GM18508 (cell line): Measurements from ENCODE around the gene ZNF581.

Source experiments
- ATAC-seq: cut with Tn5 transposase; IDR thresholded peaks from one replicate; pipeline ENCODE4 v1.9.1; 2021; ENCODE audit warnings: moderate number of reproducible peaks; ENCODE audit not compliant: insufficient read depth, unreplicated experiment

The ZNF581 gene

DNA sequence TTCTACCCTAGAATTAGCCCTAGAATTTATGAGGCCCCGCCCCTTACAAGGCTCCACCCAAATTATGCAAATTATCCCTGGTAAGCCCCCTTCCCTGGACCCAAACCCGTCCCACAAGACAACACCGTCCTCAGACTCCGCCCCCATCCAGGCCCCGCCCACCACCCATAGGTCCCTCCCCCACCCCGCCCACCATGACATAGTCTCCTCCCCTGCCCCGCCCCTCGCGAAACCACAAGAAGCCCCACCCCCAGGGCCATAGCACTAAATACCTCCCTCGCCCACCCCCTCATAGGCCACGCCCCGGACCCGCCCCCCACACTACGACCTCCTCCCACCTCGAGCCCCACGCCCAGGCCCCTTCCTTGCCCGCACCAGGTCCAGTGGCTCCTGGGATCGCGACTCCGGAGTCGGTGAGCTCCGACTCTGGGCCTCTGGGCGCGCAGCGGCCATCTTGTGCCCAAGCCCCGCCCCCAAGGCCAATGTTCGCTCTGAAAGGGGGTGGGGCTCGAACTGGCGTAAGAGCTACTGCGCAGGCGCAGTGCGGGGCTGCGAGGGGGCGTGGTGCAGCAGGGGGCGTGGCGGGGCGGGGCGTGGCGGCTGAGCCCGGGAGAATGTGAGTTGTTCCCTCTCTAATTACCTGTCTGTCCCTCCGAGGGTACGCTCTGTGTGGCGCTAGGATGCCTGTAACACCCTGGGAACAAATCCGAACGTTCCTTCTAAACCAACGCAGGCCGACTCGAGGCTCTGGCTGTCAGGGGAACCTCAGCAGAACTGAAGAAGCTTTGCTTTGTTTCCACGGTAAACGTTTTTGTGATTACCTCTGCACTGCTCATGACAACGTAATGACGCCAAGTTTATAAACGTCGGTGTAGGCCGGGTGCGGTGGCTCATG is 19.1 kb upstream of the ZNF581 start, which contains the start of gene ZNF784:
Gene ZNF784 (minus strand): TSS at position 458 of the 895 bp plus-strand sequence. CDS start 5 bp downstream, at position 453.
- ATAC-seq: no peak

DNA sequence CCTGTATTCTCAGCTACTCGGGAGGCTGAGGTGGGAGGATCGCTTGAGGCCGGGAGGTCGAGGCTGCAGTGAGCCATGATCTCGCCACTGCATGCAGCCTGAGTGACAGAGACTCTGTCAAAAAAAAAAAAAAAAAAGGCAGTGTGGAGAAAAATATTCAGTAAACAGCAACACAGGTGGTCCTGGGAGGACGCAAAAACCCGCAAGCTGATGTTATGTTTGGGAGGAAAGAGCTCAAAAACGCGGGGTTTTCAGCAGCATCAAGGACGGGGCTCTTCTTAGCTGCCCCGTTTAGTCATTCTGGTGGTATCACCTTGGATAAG is 18.5 kb upstream of the ZNF581 start:
- ATAC-seq: no peak

DNA sequence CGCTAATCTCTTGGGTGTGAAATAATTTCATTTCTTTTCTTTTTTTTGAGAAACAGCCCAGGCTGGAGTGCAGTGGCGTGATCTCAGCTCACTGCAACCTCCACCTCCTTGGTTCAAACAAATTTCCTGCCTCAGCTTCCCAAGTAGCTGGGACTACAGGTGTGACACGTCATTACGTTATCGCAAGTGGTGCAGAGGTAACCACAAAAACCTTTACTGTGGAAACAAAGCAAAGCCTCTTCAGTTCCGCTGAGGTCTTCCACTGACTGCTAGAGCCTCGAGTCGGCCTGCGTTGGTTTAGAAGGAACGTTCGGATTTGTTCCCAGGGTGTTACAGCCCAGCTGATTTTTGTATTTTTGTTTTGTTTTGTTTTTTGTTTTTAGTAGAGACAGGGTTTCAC is 17.1 kb upstream of the ZNF581 start:
- ATAC-seq: no peak

DNA sequence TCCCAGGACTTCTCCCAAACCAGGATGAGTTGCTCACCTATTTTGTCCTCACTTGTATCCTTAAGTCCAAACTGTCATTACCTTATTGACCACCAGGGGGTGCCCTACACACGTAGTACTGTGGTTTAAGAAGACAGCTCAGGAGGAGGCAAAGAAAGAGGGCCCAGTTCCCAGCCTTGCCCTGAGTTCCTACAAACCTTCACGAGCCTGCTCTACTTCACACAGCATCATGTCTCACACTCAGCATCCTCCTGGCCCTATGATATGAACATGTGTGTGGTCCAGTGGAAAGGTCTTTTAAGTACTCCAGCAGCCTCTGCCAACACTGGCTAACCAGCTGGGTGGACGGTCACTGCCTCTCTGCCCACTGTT is 11.0 kb upstream of the ZNF581 start:
- ATAC-seq: no peak

DNA sequence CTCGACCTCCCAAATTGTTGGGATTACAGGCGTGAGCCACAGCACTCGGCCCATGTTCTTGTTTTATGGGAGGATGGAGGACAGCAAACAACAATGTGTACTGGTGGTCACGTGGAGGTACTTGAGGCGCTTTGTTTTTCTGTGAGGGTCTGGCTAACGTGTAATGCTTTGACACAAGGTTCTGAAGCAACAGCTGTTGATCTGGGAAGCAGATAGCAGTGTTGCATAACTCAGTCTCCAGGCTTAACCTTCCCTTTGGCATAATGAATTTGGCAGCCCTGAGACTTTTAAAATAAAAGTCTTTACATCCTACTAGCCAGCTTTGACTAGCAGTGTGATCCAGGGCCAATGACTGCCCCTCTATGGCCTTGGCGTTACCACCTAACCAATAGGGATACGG is 9.6 kb upstream of the ZNF581 start:
- ATAC-seq: no peak

DNA sequence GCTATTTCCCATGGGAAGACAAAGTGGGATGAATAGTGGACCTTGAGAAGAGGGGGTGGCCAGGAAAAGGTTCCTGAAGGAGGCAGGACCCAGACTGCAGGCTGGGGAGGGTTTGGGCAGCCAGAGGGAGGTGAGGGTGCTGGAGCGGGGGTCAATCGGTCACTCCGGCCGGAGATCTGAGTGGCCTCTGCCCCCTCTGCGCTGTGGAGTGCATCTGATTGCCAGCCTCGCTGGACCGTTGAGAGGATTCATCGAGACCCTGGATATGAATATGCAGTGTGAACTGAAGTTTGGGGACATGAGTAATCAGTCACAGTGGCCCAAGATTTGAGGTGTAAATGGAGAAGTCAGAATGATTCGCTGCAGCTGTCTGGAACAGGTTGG is 8.1 kb upstream of the ZNF581 start:
- no peak for ATAC-seq

DNA sequence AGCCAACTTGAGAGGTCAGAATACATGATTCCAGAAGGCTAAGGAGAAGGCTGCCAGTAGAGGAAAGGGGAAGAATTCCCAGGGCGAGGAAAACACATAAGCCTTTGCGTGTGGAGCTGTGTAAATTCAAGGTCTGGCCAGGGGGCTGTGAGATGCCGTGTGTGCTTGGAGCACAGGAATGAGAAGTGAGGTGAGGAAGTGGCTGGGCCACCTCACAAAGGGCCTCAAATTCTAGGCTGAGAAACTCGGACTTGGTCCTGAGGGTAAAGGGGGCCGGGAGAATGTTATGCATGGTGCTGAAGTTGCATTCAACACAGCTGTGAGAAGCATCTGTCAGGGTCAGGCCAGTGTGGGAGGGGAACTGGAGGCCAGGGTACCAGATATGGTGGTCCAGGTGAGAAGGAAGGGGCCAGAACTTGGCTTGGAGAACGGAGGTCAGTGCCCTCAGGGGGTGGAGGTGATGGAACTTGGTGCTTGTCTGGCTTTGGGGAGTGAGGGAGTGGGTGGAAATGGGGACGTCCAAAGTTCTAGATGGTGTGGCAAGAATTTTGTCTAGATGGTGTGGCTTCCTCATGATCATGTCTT is 7.5 kb upstream of the ZNF581 start:
- no peak for ATAC-seq

DNA sequence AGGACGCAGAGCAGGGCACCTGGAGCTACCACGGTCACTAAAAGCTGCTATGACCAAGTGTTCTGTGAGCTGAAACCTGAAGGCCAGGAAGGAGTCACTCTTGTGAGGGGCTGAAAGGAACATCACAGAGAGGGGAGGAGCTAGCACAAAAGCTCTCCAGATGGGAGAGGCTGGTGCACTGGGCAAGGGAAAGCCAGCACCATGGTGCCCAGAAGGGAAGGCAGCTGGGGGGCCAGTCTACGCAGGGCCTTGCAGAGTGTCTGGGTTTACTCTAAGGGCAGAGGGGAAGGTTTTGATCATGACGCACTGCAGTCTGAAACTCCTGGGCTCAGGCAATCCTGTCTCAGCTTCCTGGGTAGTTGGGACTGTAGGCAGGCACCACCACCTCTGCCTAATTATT is 6.7 kb upstream of the ZNF581 start:
- no peak for ATAC-seq

DNA sequence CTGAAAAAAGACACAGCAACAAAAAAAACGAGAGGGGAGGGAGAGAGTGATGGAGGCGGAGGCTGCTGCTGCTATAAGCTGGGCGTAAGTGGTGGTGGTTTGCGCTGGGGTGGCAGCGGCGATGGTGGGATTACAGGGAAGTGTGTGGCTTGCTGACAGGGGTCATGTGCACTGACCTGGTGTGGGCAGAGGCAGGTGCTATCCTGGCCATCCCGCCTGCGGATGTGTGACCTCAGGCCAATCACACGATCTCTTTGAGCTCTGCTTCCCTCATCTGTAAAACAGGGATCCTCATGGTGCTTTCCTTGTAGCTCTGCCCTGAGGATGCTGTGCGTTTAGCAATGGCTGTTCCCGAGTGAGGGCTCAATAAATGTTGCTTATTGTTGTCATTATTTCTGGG is 5.9 kb upstream of the ZNF581 start:
- no peak for ATAC-seq

DNA sequence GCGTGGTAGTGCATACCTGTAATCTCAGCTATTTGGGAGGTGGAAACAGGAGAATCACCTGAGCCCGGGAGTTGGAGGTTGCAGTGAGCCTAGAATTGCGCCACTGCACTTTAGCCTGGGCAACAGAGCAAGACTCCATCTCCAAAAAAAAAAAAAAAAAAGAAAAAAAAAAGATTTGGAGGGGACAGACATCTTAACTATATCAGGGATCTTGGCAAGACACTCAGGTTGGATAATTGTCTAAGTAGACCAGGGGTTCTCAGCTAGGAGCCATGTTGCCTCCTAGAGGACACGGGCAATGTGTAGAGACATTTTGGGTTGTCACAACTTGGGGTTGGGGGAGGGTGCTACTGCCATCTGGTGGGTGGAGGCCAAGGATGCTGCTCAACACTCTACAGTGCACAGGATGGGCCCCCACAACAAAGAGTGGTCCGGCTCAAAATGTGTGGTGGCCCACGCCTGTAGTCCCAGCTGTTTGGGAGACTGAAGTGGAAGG is 4.5 kb upstream of the ZNF581 start:
- ATAC-seq: no peak

DNA sequence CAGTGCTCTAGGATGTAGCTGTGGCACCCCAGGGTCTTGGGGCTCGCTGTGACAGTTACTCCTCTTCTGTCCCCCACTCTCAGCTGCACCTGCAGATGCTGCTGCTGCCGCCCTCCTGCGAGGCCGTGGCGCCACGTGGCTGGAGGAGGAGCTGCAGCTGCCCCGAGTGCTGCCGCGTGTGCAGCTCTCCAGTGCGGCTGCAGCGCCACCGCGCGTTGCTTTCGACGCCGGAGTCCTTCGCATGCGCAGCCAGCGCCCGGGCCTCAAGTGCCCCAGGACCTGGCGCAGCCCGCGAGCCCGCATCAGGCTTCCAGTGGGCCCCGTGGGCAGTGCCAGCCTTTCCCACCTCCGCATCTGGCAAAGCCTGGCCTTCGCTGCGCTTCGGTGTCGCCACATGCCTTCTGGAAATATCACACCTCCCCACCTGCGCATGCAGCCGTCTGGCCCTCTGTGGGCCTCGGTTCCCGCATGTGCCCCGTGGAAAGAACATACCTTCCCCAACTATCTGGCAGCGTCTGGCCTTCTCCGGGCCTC is 3.3 kb upstream of the ZNF581 start:
- ATAC-seq: no peak

DNA sequence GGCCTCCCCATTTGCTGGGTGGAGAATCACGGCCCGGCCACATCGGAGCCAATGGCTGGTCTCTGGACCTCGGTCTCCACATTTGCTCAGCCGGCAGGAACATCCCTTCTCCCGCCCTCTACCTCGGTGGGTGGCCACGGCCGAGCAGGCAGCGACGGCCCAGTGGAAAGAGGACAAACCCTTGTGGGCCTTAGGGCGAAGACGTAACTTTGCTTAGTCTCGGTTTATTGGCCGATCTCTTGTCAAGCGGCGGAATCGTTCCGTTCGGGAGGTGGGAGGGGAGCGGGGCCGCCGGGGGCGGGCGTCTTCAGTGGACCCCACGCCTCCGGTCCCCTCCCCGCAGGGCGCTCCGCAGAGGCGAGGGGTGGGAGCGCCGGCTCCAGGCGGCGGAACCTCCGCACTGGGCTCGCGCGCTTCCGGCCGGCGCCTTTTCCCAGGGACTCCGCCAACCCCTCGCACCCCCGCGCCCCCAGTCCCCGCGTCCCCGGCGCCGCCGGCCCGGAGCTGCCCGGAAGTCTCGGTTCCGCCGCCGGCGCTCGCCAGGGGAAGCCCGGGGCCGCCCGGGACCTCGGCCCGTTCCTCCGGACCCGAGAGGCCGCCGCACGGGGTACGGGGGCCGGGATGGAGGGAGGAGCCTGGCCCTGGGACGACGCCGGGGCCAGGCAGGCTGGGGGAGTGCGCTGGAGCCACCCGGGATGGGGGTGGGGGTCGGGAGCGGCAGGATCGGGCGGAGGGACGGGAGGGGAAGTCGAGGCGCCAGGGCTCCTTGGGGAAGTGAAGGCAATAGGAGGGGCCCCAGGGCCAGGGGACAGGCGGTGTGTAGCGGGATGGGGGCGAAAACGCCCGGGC is 2.6 kb upstream of the ZNF581 start, which contains the start of gene ZNF580:
Gene ZNF580 (plus strand): TSS at position 426 of the 849 bp plus-strand sequence. CDS start 1,507 bp downstream, outside the sequence.
- no peak for ATAC-seq

DNA sequence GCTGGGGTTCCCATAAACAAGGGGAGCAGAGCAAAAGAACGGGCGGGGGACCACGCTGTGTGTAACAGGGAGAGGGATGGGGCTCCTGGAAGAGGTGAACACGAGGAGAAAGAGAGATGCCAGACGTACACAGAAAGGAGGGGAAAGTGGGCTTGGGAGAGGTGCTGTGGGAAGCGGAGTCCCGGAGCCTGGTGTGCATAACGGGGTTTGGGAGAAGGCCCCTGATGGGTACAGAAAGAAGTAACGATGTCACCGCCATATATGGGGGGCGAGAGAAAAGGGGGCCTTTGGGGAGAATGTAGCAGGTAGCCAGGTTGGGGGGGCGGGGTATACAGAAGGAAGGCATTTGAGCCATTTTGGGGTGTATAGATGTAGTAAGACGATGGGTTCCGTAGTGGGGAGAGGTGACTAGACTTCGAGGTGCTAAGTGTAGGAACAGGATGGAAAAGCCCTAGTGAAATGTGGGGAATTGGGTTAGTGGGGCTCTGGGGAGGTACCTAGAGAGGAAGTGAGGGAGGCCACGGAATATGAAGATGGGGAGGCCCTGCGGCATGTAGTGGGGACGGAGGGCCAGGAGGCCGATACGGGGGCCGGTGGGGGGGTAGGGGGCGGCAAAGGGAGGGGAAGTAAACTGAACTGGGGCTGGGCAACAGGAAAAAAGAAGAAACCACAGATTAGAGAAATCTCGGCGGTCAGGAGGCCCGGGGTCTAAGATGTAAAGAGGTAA is 1.9 kb upstream of the ZNF581 start:
- ATAC-seq: no peak

DNA sequence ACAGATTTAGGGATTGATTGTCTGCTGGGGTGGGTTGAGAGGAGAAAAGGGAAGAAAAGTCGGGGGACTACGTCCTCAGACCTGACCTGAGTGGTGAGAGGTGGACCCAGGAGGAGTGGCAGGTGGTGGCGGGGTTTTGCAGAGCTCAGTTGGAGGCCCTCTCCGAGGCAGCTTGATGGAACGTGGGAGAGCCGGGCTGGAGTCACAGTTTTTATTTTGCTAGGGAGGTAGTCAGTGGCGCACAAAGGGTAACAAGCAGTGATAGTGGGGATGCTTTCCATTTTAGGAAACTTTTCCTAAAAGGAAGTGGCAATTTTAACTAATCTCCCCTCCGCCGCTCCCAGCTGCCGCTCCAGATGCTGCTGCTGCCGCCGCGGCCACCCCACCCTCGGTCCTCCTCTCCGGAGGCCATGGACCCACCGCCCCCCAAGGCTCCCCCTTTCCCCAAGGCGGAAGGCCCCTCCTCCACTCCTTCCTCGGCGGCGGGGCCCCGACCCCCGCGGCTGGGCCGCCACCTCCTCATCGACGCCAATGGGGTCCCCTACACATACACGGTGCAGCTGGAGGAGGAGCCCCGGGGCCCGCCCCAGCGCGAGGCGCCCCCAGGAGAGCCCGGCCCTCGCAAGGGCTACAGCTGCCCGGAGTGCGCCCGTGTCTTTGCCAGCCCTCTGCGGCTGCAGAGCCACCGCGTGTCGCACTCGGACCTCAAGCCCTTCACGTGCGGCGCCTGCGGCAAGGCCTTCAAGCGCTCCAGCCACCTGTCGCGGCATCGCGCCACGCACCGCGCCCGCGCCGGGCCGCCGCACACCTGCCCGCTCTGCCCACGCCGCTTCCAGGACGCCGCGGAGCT is 1.1 kb upstream of the ZNF581 start:
- ATAC-seq: no peak

DNA sequence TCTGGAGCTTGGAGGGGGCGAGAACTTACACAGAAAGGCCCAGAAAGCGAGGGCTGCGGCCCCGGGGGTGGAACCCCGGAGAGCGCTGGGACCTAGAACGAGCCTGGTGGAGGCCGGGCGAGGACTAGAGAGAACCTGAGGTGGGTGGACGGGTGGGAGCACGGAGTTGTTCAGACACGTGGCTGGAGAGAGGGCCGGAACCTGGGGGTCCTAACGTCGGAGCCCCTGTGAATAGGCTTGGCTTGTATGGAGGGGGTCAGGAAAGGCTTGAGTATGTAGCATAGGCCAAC is 383 bp downstream of the ZNF581 start:
- ATAC-seq: no peak

DNA sequence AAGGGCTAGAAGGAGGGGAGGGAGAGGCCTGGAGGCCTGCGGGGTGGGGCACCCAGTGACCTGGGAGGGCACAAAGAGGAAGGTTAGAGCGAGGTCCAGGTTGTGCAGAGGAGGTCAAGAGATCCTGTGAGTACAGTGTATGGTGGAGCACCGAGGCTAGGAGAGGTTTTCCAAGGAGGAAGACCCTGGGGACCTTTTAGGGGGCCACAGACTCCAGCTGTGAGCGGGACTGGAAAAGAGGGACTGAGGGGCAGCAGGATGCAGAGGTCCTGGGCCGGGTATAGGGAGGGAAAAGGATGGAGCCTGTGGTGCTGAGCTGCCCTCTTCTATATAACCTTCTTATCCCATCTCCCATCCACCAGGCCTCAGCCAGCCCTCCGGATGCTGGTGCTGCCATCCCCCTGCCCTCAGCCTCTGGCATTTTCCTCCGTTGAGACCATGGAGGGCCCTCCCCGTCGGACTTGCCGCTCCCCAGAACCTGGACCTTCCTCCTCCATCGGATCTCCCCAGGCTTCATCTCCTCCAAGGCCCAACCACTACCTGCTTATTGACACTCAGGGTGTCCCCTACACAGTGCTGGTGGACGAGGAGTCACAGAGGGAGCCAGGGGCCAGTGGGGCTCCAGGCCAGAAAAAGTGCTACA is 863 bp downstream of the ZNF581 start:
- no peak for ATAC-seq

DNA sequence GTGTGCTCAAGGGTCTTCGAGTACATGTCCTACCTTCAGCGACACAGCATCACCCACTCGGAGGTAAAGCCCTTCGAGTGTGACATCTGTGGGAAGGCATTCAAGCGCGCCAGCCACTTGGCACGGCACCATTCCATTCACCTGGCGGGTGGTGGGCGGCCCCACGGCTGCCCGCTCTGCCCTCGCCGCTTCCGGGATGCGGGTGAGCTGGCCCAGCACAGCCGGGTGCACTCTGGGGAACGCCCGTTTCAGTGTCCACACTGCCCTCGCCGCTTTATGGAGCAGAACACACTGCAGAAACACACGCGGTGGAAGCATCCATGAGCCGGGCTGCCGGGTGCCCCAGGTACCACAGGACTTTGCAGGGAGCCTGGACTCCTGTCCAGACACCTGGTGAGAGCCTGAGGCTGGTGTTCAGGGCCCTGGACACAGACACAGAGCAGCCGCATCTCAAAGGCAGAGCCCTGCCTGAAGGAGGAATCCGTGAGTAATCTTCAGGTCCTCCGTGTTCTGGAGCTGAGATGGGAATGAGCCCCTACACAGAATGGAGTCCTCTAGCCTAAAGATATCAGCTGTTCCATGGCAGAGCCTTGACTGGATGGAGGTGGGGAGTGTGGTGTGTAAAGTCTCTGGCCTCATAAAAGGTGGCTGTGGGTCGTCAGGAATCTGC is 1.5 kb downstream of the ZNF581 start:
- ATAC-seq: no peak

DNA sequence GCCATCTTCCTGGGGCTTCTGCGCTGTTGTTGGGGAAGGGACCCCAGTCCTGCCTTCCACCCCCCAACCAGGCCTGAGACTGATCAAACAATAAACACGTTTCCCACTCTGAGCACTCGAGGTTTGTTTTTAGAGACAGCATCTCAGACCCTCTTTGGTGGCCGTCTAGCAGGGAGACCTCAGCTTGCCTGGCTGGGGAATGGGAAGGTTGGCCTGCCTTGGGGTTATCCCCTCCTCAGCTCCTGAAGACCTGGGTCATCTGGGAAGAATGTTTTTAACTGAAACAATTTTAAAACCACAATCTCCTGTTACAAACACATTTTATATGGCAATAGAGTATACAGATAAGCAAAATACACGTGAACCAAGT is 2.0 kb downstream of the ZNF581 start:
- no peak for ATAC-seq
